ENCODE measurements around the gene TUSC2. TPM values are rescaled to one million over a fixed set of nuclear protein-coding genes. Genes with fewer than 3 reads are reported as not detected.

The TUSC2 gene
- total and polyA plus RNA-seq, 9 of the 15 experiments (the other 6 are each of a cell fraction or from before 2014, with no cell fraction given), result 2.8 to 67.5 (median 25.8) TPM

DNA sequence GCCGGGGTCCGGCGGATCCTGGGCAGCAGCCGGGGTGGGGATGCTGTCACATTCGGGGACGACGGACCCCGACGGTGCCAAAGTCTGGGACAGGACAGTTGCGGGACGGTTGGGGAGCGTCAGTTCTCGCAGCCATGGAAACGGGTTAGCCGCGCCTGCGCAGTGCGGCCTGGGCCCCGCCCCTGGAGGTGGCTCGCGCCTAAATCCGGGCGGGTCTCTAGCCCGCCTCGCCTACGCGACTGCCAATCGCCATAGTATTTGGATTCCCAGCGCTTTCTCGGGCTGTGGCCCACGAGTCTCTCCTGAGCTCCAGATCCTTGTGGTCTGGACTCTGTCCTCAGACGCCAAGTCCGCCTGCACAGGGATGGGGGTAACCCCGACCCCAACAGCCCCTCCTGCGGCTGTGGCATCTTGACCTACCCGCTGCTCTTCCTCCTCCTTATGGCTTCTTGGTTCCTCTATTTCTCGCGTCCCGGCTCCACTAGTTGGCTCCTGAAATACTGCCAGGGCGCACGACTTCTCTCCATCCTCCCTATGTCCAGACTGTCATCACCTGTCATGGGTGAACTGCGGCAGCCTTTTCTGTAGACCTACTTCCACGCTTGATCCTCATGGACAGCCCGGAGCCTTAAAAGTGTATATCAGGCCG is 17.7 kb upstream of the TUSC2 start, which contains the start of gene ZMYND10:
ZMYND10 (minus strand) TSS at position 147 of the 649 bp plus-strand sequence. CDS start 153 bp downstream, outside the sequence.
- DNase-seq (ENCODE audit: extremely low read depth in 1 of 4, low spot score in 3 of 4), result peak; percentile 61 to 78 (median 69)
- Histone ChIP-seq H3K27ac (ENCODE audit: extremely low read depth, low read depth, low read length) (no peak within 1 kb of the TSS), H3K9me3 (replicated peaks; ENCODE audit: control insufficient read depth, insufficient read depth, low read depth, low read length) (no peaks in the 10 kb centered on the region; the same call in 1 of the 2 replicates), H3K36me3 (ENCODE audit: control insufficient read depth, insufficient read depth, low read length) (peaks cover 19% of the 10 kb centered on the region; the same call in 2 of the 3 replicates), H4K20me1 (replicated peaks; ENCODE audit: control insufficient read depth, insufficient read depth, low read length) (no peaks in the 10 kb centered on the region), H3K79me2 (ENCODE audit: control insufficient read depth, insufficient read depth, low read length) (peaks cover 18% of the 10 kb centered on the region; the same call in 2 of the 3 replicates), H3K27me3 (ENCODE audit: control insufficient read depth in 2 of 2, insufficient read depth in 2 of 2, low read length in 2 of 2) (no peaks in the 10 kb centered on the region), H3K4me2 (ENCODE audit: insufficient read depth, low read length) (peak within 1 kb of the TSS; percentile 11; the same call in 1 of the 2 replicates), H3K4me3 (no peak within 1 kb of the TSS), H3K9me1 (ENCODE audit: control insufficient read depth, insufficient read depth, low read length) (peaks cover 3% of the 10 kb centered on the region), H3K9ac (ENCODE audit: insufficient read depth in 1 of 2, low read depth in 2 of 2, low read length in 2 of 2) (peak within 1 kb of the TSS in 1 of 2 experiments; percentile 79; a peak in 2 of 4 replicates), H2AFZ (ENCODE audit: low read depth, low read length) (no peak within 1 kb of the TSS), H3K4me1 (replicated peaks in 1 of 2; ENCODE audit: control insufficient read depth in 2 of 2, insufficient read depth in 2 of 2, low read length in 2 of 2) (peaks cover 18 to 54% of the 10 kb centered on the region in 2 experiments; a peak in 4 of 5 replicates)
- ChIA-PET CTCF (ENCODE audit: low intra/inter-chr PET ratio) (interaction anchor here (0.7 to 1.3 kb wide), 2 partner anchors 197 to 230 kb away, joined by 3 to 4 read pairs; no protein-coding TSS in a partner anchor), POLR2A (interaction anchor here (0.7 kb wide), 1 partner anchor 254 kb away, joined by 3 read pairs; no protein-coding TSS in a partner anchor)
- in situ Hi-C loops (cut with MboI) (no loop called here), intact Hi-C loops (cut with micrococcal nuclease) (loop anchor here (5.0 kb wide), 1 partner anchor 197 kb away; no protein-coding TSS in a partner anchor)
- WGBS (ENCODE audit: insufficient coverage, low coverage, missing lambda C conversion rate), result 55% methylated on average over 14 of the region's 45 CpGs
- no peak for FAIRE-seq
- ATAC-seq, result peak; percentile 38; the same call in 2 of the 3 replicates
- no TSS peak for BruUV-seq (replicated peaks)
- TF ChIP-seq NFRKB (IDR thresholded peaks at IDR 0.05; ENCODE audit: low read depth) (no peak), FIP1L1 (IDR thresholded peaks at IDR 0.05; ENCODE audit: low read depth, low read length, poor library complexity, severe bottlenecking) (peak; percentile 30), EGR1 (conservative IDR thresholded peaks at IDR 0.05) (0 out of 2 replicates have a peak, but pooled peaks have one; percentile 36), ARID1B (IDR thresholded peaks at IDR 0.05) (no peak), CBFA2T3 (IDR thresholded peaks at IDR 0.05) (no peak), ELF1 (tag; IDR thresholded peaks at IDR 0.05) (no peak), SAP30 (IDR thresholded peaks at IDR 0.05; ENCODE audit: borderline replicate concordance, insufficient read depth, low read depth, low read length, poor library complexity, severe bottlenecking) (no peak)
- TF ChIP-seq, protein P1, sequence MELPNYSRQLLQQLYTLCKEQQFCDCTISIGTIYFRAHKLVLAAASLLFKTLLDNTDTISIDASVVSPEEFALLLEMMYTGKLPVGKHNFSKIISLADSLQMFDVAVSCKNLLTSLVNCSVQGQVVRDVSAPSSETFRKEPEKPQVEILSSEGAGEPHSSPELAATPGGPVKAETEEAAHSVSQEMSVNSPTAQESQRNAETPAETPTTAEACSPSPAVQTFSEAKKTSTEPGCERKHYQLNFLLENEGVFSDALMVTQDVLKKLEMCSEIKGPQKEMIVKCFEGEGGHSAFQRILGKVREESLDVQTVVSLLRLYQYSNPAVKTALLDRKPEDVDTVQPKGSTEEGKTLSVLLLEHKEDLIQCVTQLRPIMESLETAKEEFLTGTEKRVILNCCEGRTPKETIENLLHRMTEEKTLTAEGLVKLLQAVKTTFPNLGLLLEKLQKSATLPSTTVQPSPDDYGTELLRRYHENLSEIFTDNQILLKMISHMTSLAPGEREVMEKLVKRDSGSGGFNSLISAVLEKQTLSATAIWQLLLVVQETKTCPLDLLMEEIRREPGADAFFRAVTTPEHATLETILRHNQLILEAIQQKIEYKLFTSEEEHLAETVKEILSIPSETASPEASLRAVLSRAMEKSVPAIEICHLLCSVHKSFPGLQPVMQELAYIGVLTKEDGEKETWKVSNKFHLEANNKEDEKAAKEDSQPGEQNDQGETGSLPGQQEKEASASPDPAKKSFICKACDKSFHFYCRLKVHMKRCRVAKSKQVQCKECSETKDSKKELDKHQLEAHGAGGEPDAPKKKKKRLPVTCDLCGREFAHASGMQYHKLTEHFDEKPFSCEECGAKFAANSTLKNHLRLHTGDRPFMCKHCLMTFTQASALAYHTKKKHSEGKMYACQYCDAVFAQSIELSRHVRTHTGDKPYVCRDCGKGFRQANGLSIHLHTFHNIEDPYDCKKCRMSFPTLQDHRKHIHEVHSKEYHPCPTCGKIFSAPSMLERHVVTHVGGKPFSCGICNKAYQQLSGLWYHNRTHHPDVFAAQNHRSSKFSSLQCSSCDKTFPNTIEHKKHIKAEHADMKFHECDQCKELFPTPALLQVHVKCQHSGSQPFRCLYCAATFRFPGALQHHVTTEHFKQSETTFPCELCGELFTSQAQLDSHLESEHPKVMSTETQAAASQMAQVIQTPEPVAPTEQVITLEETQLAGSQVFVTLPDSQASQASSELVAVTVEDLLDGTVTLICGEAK (IDR thresholded peaks at IDR 0.05), result no peak
- TF ChIP-seq, protein P1 (CRISPR knock-in tag; IDR thresholded peaks at IDR 0.05), result no peak
- TF ChIP-seq, protein P2, sequence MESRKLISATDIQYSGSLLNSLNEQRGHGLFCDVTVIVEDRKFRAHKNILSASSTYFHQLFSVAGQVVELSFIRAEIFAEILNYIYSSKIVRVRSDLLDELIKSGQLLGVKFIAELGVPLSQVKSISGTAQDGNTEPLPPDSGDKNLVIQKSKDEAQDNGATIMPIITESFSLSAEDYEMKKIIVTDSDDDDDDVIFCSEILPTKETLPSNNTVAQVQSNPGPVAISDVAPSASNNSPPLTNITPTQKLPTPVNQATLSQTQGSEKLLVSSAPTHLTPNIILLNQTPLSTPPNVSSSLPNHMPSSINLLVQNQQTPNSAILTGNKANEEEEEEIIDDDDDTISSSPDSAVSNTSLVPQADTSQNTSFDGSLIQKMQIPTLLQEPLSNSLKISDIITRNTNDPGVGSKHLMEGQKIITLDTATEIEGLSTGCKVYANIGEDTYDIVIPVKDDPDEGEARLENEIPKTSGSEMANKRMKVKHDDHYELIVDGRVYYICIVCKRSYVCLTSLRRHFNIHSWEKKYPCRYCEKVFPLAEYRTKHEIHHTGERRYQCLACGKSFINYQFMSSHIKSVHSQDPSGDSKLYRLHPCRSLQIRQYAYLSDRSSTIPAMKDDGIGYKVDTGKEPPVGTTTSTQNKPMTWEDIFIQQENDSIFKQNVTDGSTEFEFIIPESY (CRISPR knock-in tag; IDR thresholded peaks at IDR 0.05), result peak; percentile 91
